Measurements from ENCODE around the gene DNAL4.

The DNAL4 gene

DNA sequence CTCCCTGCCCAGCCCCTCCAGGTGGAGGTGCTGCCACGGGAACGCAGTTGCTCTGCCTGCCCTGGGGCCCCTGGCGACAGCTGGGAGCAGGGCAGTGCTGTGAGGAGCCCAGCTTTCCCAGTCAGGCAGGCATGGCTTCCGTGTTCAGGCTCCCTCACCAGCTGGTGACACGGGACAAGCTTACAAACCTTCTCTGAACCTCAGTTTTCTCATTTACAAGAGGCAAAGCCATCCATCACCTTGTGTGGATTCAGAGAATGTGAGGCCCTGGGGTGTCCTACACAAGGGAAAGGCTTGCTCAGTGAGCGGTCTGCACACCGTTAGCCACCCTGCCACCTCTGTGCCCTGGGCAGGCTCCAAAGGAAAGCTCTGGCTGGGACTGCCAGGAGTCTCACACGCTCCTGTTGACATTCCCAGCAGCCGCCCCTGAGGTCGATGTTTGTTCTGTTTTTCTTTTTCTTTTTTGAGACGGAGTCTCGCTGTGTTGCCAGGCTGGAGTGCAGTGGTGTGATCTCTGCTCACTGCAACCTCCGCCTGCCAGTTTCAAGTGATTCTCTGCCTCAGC lies 61.6 kb downstream of the DNAL4 start:
- H3K27ac ChIP-seq, result peak overlapping the region; percentile 33; the same call in 1 of the 2 replicates
- TF ChIP-seq, protein P1, sequence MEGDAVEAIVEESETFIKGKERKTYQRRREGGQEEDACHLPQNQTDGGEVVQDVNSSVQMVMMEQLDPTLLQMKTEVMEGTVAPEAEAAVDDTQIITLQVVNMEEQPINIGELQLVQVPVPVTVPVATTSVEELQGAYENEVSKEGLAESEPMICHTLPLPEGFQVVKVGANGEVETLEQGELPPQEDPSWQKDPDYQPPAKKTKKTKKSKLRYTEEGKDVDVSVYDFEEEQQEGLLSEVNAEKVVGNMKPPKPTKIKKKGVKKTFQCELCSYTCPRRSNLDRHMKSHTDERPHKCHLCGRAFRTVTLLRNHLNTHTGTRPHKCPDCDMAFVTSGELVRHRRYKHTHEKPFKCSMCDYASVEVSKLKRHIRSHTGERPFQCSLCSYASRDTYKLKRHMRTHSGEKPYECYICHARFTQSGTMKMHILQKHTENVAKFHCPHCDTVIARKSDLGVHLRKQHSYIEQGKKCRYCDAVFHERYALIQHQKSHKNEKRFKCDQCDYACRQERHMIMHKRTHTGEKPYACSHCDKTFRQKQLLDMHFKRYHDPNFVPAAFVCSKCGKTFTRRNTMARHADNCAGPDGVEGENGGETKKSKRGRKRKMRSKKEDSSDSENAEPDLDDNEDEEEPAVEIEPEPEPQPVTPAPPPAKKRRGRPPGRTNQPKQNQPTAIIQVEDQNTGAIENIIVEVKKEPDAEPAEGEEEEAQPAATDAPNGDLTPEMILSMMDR (conservative IDR thresholded peaks at IDR 0.05), result no peak

- H3K27ac ChIP-seq, result peak overlapping the region; percentile 33; the same call in 1 of the 2 replicates
- TF ChIP-seq, protein P1 (conservative IDR thresholded peaks at IDR 0.05), result no peak
These were observed 62.2 kb downstream of the DNAL4 start for GRCh38 chr22:38731703-38732161.

- H3K27ac ChIP-seq, result no peak overlapping the region
- TF ChIP-seq, protein P1 (conservative IDR thresholded peaks at IDR 0.05), result no peak
These were observed 63.5 kb downstream of the DNAL4 start for GRCh38 chr22:38730411-38730871.

GRCh38 chr22:38729946-38730345 lies 64.0 kb downstream of the DNAL4 start:
- TF ChIP-seq, protein P1 (conservative IDR thresholded peaks at IDR 0.05), result no peak

DNA sequence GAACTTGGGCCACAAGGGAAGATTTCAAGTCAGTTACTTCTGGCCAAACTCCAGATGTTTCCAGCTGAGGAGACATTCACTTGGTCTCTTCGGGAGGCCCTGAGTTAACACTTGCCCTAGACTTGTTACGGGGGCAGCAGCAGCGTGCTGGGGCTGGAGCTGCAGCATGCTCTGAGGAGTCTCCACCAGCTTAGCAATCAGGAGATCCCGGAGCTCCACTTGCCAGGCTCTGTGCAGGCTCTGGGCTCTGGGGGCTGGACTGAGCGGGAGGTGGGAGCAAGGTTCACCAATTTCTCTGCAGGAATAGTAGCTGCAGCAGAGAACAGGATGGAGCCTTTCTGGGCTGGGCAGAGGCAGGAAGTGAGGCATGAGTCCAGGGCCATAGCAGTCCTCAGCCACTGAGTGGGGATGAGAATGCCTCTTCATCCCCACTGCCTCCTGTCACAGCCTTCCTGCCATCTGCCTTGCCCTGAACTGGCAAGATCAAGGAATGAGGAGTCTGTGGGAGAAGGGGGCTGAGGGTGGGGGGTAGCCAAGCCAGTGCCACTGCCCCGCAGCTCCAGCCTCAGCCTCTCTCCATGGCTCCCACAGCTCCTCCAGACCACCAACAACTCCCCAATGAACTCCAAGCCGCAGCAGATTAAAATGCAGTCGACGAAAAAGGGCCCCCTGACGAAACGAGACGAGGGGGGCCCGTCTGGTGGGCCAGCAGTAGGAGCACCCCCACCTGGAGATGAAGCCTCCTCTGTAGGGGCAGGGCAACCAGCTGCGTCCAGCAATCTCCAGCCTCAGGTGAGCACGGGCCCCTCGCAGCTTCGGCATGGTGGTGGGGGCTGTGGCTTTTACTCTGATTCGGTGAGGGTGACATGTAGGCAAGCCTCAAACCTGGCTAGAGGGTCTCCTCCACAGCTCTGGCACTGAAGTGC lies 64.8 kb downstream of the DNAL4 start:
- TF ChIP-seq, protein P1 (conservative IDR thresholded peaks at IDR 0.05), result no peak
- H3K27ac ChIP-seq, result no peak overlapping the region

More at GRCh38 chr22:38729946-38730345, 64.0 kb downstream of the DNAL4 start:
- no peak overlapping the region for H3K27ac ChIP-seq

Data from VCaP (cell line).